ACC112 (cell line): ENCODE data around the gene KHDC1L.

Experiments
- H2AFZ ChIP-seq: fragments of 200-600 bp; sonication (generic); one replicate; pipeline ENCODE4 v1.6.0; 2017; ENCODE audit warnings: antibody characterized with exemption, low read length; ENCODE audit not compliant: unreplicated experiment
- H3K27ac ChIP-seq: fragments of 200-600 bp; sonication (generic); 2 replicates; pipeline ENCODE4 v1.5.1; 2014; ENCODE audit warnings: low read depth, mild to moderate bottlenecking, antibody characterized with exemption, low read length, moderate library complexity
- H3K27me3 ChIP-seq: fragments of 200-600 bp; sonication (generic); 2 replicates; pipeline ENCODE4 v1.6.1; 2014; ENCODE audit warnings: mild to moderate bottlenecking, antibody characterized with exemption, low read length, moderate library complexity, mixed read lengths; ENCODE audit not compliant: insufficient read depth
- H3K36me3 ChIP-seq: fragments of 200-600 bp; sonication (generic); 2 replicates; pipeline ENCODE4 v1.6.1; 2016; ENCODE audit warnings: mild to moderate bottlenecking, antibody characterized with exemption, low read length, moderate library complexity, mixed read lengths; ENCODE audit not compliant: insufficient read depth
- H3K4me1 ChIP-seq: fragments of 200-600 bp; sonication (generic); one replicate; pipeline ENCODE4 v1.6.1; 2016; ENCODE audit warnings: low read length, mixed read lengths; ENCODE audit not compliant: insufficient read depth, unreplicated experiment, control insufficient read depth
- H3K4me3 ChIP-seq: fragments of 200-600 bp; sonication (generic); 2 replicates; pipeline ENCODE4 v1.5.1; 2014; ENCODE audit warnings: mild to moderate bottlenecking, low read depth, low read length
- H3K79me2 ChIP-seq: fragments of 200-600 bp; sonication (generic); one replicate; pipeline ENCODE4 v1.6.0; 2016; ENCODE audit warnings: low read length; ENCODE audit not compliant: control insufficient read depth, unreplicated experiment, insufficient read depth

Gene KHDC1L

GRCh38 chr6:73177221-73177944 is 47.9 kb downstream of the KHDC1L start:
- H3K4me1 ChIP-seq: peaks cover 8% of the 10 kb centered on the region
- H3K36me3 ChIP-seq: no peaks in the 10 kb centered on the region
- H3K27me3 ChIP-seq: no peaks in the 10 kb centered on the region
- no peak overlapping the region for H3K4me3 ChIP-seq
- no peak overlapping the region for H3K27ac ChIP-seq
- no peaks in the 10 kb centered on the region for H3K79me2 ChIP-seq
- H2AFZ ChIP-seq: no peak overlapping the region

- H3K27me3 ChIP-seq: no peaks in the 10 kb centered on the region
- no peak overlapping the region for H3K27ac ChIP-seq
- no peaks in the 10 kb centered on the region for H3K36me3 ChIP-seq
- no peak overlapping the region for H3K4me3 ChIP-seq
- no peaks in the 10 kb centered on the region for H3K79me2 ChIP-seq
- no peak overlapping the region for H2AFZ ChIP-seq
- H3K4me1 ChIP-seq: peaks cover 8% of the 10 kb centered on the region
Observed at GRCh38 chr6:73176057-73176456, 49.2 kb downstream of the KHDC1L start.

DNA sequence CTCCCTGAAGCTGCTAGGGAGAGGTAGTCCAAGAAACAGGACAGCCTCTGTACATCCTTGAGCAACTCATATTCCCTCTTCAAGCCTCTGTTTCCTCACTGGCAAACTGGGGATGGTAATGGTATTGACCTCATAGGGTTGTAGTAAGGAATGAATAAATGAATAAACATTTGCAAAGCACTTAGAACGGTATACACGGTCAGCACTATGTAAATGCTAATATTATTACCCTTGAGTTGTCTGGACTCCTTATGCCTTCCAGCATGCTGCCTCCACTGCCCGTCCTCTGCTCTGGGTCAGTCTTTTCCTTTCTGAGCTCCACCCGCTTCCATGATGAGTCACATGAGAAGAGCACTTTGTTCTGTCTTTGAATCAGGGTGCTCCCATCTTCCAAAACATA is 50.6 kb downstream of the KHDC1L start:
- H3K27ac ChIP-seq: no peak overlapping the region
- H3K4me1 ChIP-seq: no peaks in the 10 kb centered on the region
- no peaks in the 10 kb centered on the region for H3K27me3 ChIP-seq
- H3K4me3 ChIP-seq: no peak overlapping the region
- H3K36me3 ChIP-seq: no peaks in the 10 kb centered on the region
- no peaks in the 10 kb centered on the region for H3K79me2 ChIP-seq
- H2AFZ ChIP-seq: no peak overlapping the region
